Measurements from ENCODE around the gene SLC45A3.

SLC45A3 gene

DNA sequence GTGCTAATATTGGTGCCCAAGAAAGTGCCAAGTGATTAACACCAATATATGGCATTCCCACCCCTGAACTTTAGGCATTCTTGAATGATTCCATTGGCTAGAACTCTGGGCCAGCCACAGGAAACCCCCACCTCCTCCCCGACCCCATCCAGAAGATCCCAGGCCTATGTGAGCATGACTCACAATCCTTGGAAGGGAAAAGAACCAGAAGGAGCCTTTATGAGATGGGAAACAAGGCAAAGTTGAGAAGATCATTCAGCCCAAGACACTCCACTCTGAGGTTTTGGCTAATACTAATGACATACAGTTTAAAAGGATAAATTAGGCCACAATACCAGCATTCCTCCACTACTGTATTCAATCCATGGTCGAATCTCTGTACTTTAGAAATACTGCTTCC lies 70.3 kb downstream of the SLC45A3 start:
- no peak for DNase-seq (ENCODE audit: low read depth in 3 of 3)
